Skin epidermis (tissue), 12 donors: ENCODE data around the gene SH3PXD2A.
A peak's percentile ranks its signal among the peaks of the same experiment; 100 is the strongest.

Source experiments
- H3K27ac ChIP-seq, 21 experiments: fragments of 200-600 bp; sonication (generic) in 11 of 21; one replicate each; pipeline ENCODE4 v1.5.0; 2020; ENCODE audit warnings: mild to moderate bottlenecking in 3 of 21, inconsistent platforms in 2 of 21, moderate library complexity in 2 of 21
- H3K4me3 ChIP-seq, 7 experiments: fragments of 200-600 bp; sonication (generic) in 2 of 7; one replicate each; pipeline ENCODE4 v1.5.0; 2020; ENCODE audit warnings: inconsistent platforms in 2 of 7, mild to moderate bottlenecking in 2 of 7, moderate library complexity in 1 of 7

The SH3PXD2A gene, protein sequence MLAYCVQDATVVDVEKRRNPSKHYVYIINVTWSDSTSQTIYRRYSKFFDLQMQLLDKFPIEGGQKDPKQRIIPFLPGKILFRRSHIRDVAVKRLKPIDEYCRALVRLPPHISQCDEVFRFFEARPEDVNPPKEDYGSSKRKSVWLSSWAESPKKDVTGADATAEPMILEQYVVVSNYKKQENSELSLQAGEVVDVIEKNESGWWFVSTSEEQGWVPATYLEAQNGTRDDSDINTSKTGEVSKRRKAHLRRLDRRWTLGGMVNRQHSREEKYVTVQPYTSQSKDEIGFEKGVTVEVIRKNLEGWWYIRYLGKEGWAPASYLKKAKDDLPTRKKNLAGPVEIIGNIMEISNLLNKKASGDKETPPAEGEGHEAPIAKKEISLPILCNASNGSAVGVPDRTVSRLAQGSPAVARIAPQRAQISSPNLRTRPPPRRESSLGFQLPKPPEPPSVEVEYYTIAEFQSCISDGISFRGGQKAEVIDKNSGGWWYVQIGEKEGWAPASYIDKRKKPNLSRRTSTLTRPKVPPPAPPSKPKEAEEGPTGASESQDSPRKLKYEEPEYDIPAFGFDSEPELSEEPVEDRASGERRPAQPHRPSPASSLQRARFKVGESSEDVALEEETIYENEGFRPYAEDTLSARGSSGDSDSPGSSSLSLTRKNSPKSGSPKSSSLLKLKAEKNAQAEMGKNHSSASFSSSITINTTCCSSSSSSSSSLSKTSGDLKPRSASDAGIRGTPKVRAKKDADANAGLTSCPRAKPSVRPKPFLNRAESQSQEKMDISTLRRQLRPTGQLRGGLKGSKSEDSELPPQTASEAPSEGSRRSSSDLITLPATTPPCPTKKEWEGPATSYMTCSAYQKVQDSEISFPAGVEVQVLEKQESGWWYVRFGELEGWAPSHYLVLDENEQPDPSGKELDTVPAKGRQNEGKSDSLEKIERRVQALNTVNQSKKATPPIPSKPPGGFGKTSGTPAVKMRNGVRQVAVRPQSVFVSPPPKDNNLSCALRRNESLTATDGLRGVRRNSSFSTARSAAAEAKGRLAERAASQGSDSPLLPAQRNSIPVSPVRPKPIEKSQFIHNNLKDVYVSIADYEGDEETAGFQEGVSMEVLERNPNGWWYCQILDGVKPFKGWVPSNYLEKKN

DNA sequence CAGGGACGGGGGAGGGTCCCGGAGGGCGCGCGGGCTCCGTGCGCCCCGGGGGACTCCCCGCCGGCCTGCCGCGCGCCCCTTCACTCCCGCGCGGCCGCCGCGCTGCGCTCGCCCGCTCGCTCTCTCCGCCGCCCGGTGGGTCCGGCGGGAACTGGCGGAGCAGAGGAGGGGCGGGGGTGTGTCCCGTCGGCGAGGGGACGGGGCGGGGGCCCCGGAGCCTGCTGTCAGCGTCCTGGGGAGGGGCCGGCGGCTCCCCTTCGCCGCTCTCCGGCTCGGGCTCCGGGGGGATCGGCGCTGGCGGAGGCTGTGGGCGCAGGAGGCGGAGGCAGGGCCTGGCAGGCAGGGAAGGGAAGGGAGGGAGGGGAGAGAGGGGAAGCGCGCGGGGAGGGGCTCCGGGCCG, at the start of gene SH3PXD2A:
Gene SH3PXD2A, minus strand, starts transcription at position 153 of the 400 bp plus-strand sequence. CDS start 310 bp downstream, outside the sequence.
- Histone ChIP-seq H3K27ac (peak within 1 kb of the TSS; percentile 36 to 90 (median 81)), H3K4me3 (peak within 1 kb of the TSS; percentile 52 to 69 (median 60))

DNA sequence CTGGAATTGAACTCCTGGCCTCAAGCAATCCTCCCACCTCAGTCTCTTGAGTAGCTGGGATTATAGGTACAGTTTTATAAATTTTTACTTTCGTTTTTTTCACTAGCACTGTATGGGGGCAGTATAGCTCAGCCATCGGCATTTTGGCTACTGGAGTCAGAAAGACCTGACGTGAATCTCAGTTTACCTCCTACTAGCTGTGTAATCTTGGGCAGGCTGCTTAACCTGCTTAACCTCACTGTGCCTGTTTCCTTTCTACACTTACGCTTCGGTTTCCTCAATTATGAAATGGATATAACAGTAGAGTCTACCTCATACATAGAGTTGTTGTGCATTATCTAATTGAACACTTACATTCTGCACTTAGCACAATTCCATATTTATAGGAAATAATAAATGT, 45.9 kb upstream of the SH3PXD2A start:
- Histone ChIP-seq H3K27ac (peak overlapping the region in 8 of 21 experiments; percentile 13 to 67 (median 24)), H3K4me3 (no peak overlapping the region)

DNA sequence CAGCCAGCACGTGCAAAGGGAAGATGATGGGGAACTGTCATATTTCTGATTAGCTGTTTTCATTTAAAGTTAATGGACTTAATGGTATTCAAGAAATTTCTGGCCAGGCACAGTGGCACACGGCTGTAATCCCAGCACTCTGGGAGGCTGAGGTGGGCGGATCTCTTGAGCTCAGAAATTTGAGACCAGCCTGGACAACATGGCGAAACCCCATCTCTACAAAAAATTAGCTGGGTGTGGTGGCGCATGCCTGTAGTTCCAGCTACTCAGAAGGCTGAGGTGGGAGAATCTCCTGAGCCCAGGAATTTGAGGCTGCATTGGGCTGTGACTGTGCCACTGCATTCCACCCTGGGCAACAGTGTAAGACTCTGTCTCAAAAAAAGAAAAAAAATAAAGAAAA, 43.9 kb upstream of the SH3PXD2A start:
- Histone ChIP-seq H3K27ac (peak overlapping the region in 2 of 21 experiments; percentile 25 to 67), H3K4me3 (no peak overlapping the region)

DNA sequence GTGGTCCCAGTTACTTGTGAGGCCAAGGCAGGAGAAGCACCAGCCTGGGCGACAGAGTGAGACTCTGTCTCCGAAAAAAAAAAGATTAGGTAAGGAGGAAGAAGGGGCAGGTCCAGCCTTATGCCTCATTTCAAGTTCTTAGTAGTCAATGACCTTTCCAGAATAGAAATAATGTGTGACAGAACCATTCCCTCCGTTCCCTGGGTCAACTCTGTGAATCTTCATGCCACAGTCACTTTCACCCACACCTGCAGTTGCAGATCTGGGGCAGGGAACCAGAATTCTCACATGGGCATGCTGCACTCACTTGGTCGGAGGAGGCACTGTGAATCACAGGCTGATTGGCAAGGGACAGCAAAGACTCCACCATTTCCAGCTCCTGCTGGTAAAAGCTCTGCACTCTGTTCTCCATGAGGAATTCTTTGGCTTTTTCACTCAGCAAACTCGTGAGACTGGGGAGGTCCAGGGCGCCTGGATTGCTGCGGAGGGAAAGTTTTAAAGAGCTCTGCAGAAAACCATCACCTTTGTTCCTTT, 41.9 kb upstream of the SH3PXD2A start:
- H3K27ac ChIP-seq: peak overlapping the region in 11 of 21 experiments; percentile 8 to 80 (median 53)
- H3K4me3 ChIP-seq: no peak overlapping the region

DNA sequence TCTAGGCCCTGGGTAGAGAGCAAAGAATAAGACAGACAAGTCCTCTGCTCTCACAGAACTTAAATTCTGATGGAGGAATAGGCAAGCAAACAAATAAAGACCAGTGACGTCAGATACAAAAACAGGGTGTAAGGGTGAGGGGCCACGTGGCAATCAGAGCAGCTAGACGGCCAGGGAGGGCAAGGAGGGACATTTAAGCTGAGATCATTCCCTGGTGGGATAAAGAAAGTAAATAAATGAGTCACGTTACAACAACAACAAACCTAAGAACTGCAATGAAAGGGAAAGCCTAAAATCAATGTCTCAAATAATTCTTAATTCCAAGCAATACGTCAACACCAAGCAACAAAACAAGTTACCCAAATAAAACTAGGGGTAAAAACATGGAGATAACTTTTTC, 40.8 kb upstream of the SH3PXD2A start:
- Histone ChIP-seq H3K27ac (peak overlapping the region in 19 of 21 experiments; percentile 31 to 84 (median 73)), H3K4me3 (no peak overlapping the region)

DNA sequence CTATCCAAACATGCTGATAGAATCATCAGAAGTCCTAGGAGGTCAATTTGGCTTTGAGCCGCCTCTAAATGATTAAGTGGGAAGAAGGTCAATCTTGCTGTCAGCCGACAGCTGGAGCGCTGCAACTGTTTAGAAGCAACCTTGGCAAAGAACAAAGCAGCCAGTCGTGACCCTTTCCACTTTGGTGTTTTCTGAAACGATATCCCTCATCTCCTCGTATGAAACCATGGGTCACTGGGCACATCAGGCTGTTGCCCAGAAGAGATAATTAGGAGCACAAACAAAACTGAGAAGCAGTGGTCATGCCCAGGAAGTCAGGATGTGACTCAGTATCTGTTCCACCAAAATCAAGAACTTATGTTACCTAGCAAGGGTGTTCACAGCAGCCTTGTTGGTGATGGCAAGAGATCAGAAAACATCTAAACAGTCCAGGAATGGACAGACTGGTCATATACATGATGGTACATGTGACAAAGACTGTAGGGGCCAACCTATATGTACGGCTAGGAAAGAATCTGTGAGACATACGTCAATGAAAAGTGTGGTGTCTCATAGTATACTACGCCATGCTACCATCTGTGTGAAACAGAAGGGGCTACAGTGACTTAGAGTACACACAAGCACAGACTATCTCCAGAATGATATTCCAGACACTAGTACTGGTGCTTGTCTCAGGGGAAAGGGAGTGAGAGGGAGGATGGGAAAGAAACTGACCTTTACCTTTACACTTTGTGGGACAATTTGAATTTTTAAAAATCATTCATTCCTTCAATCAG, 40.2 kb upstream of the SH3PXD2A start:
- H3K27ac ChIP-seq: peak overlapping the region in 19 of 21 experiments; percentile 31 to 84 (median 76)
- H3K4me3 ChIP-seq: no peak overlapping the region

DNA sequence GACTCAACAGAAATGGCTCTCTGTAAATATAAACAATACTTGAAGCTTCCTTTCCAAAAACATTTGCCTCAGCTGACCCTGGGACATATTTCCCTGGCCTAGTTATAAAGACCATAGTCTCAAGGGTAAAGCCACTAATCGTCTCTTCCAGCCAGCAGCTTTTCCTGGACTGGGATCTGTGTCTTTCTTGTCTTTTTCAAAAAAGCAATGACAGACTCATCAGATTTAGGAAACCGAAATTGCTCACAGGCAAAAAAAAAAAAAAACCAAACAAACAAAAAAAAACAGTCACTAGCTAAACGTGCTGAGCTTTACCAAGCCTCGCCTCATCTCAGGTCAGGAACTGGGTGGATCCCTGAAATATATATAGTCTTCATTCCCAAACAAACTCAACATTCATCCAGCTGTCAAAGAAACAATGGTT, 39.1 kb upstream of the SH3PXD2A start:
- H3K27ac ChIP-seq: peak overlapping the region in 19 of 21 experiments; percentile 31 to 84 (median 76)
- no peak overlapping the region for H3K4me3 ChIP-seq

DNA sequence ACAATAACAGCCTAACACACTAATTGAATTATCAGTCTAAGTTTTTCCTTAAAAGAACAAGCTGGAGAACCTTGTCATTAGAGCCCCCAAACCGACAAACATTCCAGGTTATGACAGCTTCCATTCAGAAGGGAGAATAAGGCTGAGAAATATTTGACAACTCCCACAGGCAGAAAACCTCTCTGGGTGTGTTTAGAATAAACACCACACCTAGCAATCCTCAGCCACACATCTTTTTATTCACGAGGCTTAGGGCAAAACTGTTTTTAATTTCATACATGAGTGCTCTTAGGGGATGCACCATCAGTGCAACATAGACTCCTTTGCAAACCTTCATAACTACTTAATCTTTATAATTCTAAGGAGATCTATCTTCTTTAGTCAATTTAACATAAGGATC, 38.4 kb upstream of the SH3PXD2A start:
- H3K27ac ChIP-seq: peak overlapping the region in 19 of 21 experiments; percentile 0 to 84 (median 76)
- H3K4me3 ChIP-seq: no peak overlapping the region

DNA sequence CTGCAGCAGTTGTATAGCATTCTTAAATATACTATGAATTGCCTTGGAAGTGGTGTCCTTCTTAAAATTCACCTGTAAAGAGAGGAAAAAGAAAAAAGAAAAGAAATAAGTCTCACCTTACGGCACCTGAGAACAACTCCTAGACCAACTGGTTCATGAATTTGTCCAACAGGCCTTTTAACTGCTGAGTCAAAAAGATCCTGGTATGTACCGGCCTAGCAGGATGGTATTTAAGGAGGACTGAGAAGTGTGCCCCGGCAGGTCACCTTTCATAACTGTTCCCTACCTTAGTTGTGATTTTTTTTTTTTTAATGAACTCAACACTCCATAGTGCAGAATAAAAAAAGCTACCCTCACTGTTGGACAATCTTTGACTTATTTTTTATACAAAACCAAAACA, 36.8 kb upstream of the SH3PXD2A start:
- H3K27ac ChIP-seq: peak overlapping the region in 8 of 21 experiments; percentile 29 to 79 (median 74)
- no peak overlapping the region for H3K4me3 ChIP-seq

DNA sequence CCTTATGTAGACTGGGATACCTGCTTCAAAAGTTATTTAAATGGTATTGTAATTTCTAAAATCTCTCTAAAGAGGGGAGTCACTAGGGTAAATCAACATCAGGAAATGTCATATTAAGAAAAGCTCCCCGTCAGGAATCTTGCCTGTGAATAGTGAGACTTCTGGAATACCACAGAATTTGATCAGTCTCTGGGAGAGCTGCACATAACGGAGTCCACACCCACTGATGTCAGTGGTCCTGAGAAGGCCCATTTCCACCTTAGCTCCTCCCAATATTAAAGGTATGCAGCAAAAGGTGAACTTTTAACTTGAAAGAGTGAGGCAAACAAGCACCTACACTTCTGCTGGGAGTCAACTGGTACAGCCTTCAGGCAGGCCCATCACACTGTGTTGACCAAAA, 35.3 kb upstream of the SH3PXD2A start:
- Histone ChIP-seq H3K27ac (peak overlapping the region in 20 of 21 experiments; percentile 4 to 76 (median 54)), H3K4me3 (no peak overlapping the region)

DNA sequence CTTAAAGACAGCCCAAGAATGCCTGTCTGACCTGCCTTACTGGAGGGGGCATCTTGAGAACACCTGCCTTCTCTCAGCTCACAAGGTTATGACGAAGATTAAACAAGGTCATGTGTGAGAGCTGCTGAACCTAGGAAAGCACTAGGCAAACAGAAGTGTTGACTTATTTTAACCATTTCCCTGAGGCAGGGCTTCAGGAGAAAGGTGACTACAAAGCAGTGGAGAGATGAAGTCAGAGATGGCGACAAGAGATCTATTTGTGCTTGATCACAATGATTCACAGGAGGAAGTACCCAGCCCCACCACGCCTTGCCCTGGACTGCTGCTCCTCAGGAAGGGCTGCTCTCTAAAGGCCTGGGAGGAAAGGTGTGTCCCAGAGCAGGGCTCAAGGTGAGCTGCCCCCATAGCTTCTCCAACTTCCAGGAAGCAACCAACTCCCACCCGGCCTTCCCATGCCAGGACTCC, 34.9 kb upstream of the SH3PXD2A start:
- no peak overlapping the region for H3K4me3 ChIP-seq
- H3K27ac ChIP-seq: peak overlapping the region in 20 of 21 experiments; percentile 4 to 76 (median 54)

DNA sequence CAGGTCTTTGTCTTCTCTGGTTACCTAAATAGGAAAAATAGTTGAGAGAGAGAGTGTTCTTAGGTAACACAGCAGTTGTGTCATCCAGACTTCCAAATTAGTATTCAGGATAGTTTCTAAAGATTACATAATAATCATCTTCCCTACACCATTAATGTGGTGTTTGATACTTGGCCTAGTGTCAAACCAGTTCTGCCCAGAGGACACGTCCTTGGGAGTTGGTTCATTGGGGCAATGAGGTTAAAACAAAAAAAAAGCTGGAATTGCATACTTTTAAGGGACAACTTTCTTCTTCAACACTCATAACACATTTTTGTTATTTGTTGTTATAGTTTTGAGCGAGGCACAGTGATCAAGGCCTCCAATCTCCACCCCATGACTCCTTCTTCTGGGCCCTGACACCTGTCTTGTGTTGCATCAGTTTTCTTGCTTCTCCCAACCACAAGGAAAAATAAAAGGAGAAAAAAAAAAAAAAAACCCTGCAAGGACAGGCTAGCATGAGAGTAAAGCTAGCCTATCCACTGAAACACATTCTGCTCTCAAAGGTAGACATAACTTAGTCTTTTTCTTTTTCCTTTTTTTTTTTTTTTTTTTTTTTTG, 33.8 kb upstream of the SH3PXD2A start:
- H3K27ac ChIP-seq: peak overlapping the region in 13 of 21 experiments; percentile 19 to 76 (median 55)

DNA sequence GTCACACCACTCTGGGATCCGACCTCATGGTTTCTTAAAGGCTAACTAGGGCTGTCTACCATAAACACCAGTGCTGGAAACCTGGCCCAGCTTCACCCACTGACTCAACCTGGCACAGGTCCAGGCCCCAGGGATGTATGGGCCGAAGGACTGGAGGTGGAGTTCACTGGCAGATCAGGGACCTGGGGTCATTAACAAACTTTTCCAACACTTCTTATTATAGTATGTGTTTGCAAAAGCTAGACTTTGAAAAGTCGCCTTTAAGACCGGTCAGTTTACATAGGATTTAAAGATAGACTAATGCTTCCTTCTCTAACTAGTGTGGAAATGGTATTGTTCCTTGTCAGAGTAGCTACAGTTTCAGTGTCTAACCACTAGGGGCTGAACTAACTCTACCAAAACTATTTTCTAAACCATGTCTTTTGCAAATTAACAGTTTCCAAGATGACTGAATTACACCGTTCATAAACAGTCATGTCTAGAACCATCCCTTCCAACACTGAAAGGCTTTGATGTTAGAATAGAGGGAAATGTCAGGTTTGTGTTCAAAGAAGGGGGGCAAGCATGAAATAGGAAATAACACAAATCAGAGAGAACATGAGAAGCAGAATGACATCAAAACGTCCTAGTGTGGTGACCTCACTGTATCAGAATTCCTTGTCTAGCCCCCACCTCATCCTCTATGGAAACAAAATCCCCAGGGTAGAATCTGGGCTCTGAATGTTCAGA, 32.9 kb upstream of the SH3PXD2A start:
- Histone ChIP-seq H3K4me3 (no peak overlapping the region), H3K27ac (peak overlapping the region in 16 of 21 experiments; percentile 19 to 70 (median 46))

More for the DNA sequence above, 33.8 kb upstream of the SH3PXD2A start:
- no peak overlapping the region for H3K4me3 ChIP-seq

DNA sequence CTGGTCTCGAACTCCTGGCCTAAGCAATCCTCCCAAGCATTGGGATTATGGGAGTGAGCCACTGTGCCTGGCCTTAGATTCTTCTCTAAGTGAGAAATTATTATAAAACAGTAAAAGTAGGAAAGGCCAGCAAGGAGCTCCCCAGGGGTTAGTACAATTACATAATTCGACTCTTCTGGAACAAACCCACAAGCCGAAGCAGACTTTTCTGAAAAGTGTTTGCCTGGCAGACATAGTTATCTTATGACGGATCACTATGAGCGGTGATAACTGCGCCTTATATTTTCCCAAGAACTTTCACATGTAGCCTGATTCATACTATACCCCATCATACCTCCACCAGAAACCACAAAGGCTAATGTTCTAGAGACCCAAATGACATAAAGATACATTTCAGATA, 30.2 kb upstream of the SH3PXD2A start:
- H3K4me3 ChIP-seq: no peak overlapping the region
- peak overlapping the region in 4 of 21 experiments; percentile 26 to 50 (median 41) for H3K27ac ChIP-seq

DNA sequence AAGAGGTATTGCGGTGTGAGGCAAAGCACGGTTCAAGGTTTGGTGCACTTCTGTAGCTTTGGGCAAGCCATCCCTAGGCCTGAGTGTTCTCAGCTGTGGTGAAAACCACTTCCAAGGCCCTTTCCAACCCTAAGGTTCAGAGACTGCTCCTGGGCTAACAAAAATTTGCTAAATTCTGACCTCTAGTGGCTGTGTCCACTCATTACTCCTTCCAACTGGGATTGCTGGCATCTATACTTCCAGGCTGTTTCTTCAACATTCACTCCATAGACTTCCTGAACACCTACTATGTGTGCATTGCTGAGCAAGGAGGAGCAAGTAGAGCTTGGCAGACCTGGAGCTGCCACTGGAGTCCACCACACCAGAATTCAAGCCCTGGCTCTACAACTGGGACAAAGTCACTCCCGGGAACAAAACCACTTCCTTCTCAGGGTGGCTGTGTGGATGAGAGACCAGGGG, 29.3 kb upstream of the SH3PXD2A start:
- H3K4me3 ChIP-seq: no peak overlapping the region
- peak overlapping the region in 5 of 21 experiments; percentile 20 to 50 (median 26) for H3K27ac ChIP-seq

DNA sequence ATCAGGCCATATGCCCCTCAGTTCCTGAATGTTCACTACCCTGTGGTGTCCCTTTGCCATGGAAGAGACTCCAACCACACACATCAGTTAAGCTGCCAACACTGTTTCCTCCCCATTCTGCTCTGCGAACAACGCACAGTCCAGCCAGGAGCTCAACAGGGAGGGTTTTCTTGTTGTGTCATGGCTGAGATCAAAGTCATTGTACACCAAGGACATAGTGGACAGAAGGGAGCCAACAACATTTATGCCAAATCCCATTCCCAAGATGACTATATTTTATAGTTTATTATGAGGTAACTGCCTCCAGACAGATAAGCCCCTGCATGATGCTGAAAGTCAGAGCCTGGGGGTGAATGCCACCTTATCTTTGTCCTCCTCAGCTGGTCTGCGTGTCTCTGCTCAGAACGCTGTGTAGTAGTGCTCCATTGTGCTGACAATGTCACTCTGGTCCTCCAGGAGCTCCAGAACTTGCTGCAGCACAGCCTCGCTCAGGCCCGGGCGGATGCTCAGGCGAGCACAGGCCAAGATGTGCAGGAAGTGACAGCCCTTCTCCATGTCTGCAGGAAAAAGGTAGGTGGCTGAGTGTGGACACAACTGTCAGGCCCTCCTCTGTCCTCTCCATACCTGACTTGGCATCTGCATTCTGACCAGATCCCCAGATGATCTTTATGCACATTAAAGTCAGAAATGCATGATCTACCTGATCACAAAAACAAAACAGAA, 27.1 kb upstream of the SH3PXD2A start:
- Histone ChIP-seq H3K27ac (peak overlapping the region in 16 of 21 experiments; percentile 28 to 73 (median 54)), H3K4me3 (no peak overlapping the region)
